ENCODE results near the gene FOXD1. TPM values are rescaled to one million over a fixed set of nuclear protein-coding genes. Genes with fewer than 3 reads are reported as not detected.

FOXD1 gene
- total RNA-seq, 1 experiment from 2014 or later = 50.9 TPM

DNA sequence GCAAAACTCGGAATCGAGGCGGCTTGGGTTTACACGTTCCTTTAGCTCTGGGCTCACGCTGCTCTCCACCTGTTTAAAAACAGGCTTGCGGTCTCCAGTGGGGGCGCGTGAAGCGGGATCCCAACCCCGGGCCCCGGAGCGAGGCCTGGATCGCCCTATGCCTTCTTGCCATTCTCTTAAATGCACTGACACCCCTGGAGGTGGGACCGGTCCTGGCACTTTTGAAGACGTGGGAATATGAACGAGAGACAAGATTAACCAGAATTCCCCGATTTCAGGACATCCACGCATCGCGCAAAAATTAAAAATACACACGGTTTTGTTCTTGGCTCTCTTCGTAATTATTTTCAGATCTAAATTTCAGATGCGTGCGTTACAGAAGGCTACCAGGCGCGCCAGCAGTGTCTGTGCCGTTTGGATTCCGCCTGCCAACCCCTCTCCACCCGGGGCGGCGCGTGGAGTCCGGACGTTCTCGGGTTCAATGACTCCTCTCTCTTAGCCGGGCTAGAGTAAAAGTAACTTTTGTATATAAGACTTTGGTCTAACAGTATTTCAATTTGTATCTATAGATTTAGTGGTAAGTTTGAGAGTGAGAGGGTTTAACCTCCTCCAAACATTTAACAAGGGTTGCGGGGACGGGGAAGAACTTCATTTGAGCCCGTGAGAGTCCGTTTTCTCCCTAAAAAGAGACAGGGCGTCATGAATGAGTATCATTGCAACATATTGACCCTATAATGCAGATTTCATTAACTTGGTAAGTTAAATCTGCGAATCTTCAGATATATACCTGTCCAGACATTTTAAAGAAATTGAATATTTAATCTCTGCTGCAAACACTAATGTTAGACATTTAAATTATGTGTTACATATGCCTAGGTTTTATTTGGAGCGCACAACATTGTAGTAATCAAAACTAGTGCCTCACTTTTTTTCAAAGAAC is 3.8 kb downstream of the FOXD1 start:
- H3K27me3 Mint-ChIP-seq (ENCODE audit: insufficient read depth, unreplicated experiment) = no peaks in the 10 kb centered on the region
- no peak overlapping the region for H3K27ac Mint-ChIP-seq (ENCODE audit: low read depth, unreplicated experiment)
- no TSS peak for BruUV-seq (replicated peaks)
- DNase-seq (ENCODE audit: unreplicated experiment) = no peak
- no peaks in the 10 kb centered on the region for H3K9me3 Mint-ChIP-seq (ENCODE audit: unreplicated experiment)
- peaks cover 14% of the 10 kb centered on the region for H3K36me3 Mint-ChIP-seq (ENCODE audit: insufficient read depth, unreplicated experiment)
- ChIA-PET POLR2A (interaction anchor here (0.7 to 1.3 kb wide), 9 partner anchors 54 to 229 kb away, joined by 3 to 13 read pairs (median 3); partner anchors contain the start of gene BTF3), CTCF (interaction anchor here (1.1 to 3.7 kb wide), 3 partner anchors 165 to 229 kb away, joined by 3 to 26 read pairs (median 9); no protein-coding TSS in a partner anchor)
- peaks cover 14% of the 10 kb centered on the region for H3K4me1 Mint-ChIP-seq (ENCODE audit: insufficient read depth, unreplicated experiment)
- TF ChIP-seq, protein P1, sequence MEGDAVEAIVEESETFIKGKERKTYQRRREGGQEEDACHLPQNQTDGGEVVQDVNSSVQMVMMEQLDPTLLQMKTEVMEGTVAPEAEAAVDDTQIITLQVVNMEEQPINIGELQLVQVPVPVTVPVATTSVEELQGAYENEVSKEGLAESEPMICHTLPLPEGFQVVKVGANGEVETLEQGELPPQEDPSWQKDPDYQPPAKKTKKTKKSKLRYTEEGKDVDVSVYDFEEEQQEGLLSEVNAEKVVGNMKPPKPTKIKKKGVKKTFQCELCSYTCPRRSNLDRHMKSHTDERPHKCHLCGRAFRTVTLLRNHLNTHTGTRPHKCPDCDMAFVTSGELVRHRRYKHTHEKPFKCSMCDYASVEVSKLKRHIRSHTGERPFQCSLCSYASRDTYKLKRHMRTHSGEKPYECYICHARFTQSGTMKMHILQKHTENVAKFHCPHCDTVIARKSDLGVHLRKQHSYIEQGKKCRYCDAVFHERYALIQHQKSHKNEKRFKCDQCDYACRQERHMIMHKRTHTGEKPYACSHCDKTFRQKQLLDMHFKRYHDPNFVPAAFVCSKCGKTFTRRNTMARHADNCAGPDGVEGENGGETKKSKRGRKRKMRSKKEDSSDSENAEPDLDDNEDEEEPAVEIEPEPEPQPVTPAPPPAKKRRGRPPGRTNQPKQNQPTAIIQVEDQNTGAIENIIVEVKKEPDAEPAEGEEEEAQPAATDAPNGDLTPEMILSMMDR (IDR thresholded peaks at IDR 0.05; ENCODE audit: unreplicated experiment) = no peak
- H3K4me3 Mint-ChIP-seq (ENCODE audit: unreplicated experiment) = no peak overlapping the region
- intact Hi-C loops (cut with micrococcal nuclease) = loop anchor here (5.0 kb wide), 2 partner anchors 132 to 162 kb away; no protein-coding TSS in a partner anchor

DNA sequence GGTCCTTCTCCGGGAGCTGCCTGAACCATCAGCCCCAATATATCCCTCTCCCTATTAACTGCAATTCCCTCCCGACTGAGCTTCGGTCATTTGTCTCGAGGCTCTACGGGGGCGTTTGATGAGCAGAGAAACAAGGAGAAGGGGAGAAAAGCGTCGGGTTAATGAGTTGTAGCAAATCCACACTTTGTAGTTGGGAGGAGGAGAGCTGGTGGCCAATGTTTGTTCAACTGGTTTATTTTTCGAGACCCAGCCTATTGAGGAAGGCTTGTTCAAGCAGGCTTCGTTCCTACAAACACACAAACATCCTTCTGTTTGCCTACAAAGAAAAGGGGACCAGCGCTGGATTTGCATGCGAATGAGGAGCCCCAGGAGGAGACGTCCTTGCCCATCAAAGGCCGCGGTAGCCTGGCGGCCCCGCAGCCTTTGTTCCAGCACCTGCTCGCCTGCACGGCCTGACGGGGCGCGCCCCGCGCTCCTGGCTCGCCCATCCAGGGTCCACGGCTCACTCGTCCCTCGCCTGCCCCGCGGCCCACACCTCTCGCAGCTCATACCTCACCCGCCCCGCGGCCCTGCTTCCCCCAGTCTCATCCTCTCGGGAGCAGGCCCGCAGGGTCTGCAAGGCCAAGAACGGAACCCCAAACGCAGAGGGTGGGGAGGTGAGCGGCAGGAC is 4.6 kb downstream of the FOXD1 start:
- ChIA-PET POLR2A (interaction anchor here (0.7 kb wide), 1 partner anchor 213 kb away, joined by 3 read pairs; no protein-coding TSS in a partner anchor), CTCF (interaction anchor here (0.7 to 3.7 kb wide), 4 partner anchors 164 to 232 kb away, joined by 3 to 26 read pairs (median 3); no protein-coding TSS in a partner anchor)
- H3K36me3 Mint-ChIP-seq (ENCODE audit: insufficient read depth, unreplicated experiment) = peaks cover 14% of the 10 kb centered on the region
- no peak overlapping the region for H3K27ac Mint-ChIP-seq (ENCODE audit: low read depth, unreplicated experiment)
- DNase-seq (ENCODE audit: unreplicated experiment) = no peak
- intact Hi-C loops (cut with micrococcal nuclease) = no loop called here
- TF ChIP-seq, protein P1 (IDR thresholded peaks at IDR 0.05; ENCODE audit: unreplicated experiment) = no peak
- peaks cover 14% of the 10 kb centered on the region for H3K4me1 Mint-ChIP-seq (ENCODE audit: insufficient read depth, unreplicated experiment)
- BruUV-seq (replicated peaks) = no TSS peak
- no peaks in the 10 kb centered on the region for H3K27me3 Mint-ChIP-seq (ENCODE audit: insufficient read depth, unreplicated experiment)
- H3K4me3 Mint-ChIP-seq (ENCODE audit: unreplicated experiment) = no peak overlapping the region
- H3K9me3 Mint-ChIP-seq (ENCODE audit: unreplicated experiment) = no peaks in the 10 kb centered on the region

DNA sequence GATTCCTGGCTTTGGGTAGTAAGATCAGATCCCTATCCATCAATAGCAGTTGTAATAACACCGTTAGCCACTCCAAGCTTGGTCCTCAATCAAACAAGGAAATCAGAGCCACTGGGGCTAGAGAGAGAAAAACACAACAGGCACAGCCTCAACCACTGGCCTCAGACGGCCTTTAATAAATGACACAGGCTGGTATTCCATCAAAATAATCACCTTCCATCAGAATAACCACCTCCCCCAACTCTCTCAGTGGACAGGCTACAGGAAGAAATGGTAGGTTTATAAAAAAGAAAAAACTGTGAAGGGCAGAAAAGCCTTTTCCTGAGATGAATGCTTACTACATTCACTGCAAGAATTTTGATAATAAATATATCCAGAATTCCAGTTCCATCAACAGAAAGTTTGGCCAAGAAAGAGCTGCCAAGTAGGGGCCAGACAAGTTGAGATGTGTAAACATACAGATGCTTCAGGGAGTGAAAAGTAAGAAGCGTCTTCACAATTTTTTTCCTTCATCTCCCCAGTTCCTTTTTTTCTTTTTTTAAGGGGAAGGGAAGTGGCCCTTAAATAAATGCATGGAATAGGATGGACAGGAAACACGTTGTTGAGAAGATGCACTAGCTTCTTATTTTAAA is 5.5 kb downstream of the FOXD1 start:
- Mint-ChIP-seq H3K27me3 (ENCODE audit: insufficient read depth, unreplicated experiment) (no peaks in the 10 kb centered on the region), H3K9me3 (ENCODE audit: unreplicated experiment) (no peaks in the 10 kb centered on the region), H3K27ac (ENCODE audit: low read depth, unreplicated experiment) (no peak overlapping the region), H3K4me3 (ENCODE audit: unreplicated experiment) (no peak overlapping the region), H3K4me1 (ENCODE audit: insufficient read depth, unreplicated experiment) (peaks cover 14% of the 10 kb centered on the region), H3K36me3 (ENCODE audit: insufficient read depth, unreplicated experiment) (peaks cover 14% of the 10 kb centered on the region)
- TF ChIP-seq, protein P1 (IDR thresholded peaks at IDR 0.05; ENCODE audit: unreplicated experiment) = no peak
- CTCF ChIA-PET = interaction anchor here (1.3 to 3.7 kb wide), 3 partner anchors 8 to 227 kb away, joined by 3 to 26 read pairs (median 8); no protein-coding TSS in a partner anchor
- POLR2A ChIA-PET = interaction anchor here (0.6 to 1.1 kb wide), 3 partner anchors 79 to 285 kb away, joined by 3 read pairs; no protein-coding TSS in a partner anchor
- intact Hi-C loops (cut with micrococcal nuclease) = no loop called here
- no peak for DNase-seq (ENCODE audit: unreplicated experiment)
- BruUV-seq (replicated peaks) = no TSS peak
